Measurements from ENCODE around the gene HCN4.
A peak's percentile ranks its signal among the peaks of the same experiment; 100 is the strongest.
"Not testable (repeated sequence)": the region's sequence is repeated elsewhere in the genome, so short reads cannot be mapped to it uniquely, and the experiment has no call there.

Gene HCN4

DNA sequence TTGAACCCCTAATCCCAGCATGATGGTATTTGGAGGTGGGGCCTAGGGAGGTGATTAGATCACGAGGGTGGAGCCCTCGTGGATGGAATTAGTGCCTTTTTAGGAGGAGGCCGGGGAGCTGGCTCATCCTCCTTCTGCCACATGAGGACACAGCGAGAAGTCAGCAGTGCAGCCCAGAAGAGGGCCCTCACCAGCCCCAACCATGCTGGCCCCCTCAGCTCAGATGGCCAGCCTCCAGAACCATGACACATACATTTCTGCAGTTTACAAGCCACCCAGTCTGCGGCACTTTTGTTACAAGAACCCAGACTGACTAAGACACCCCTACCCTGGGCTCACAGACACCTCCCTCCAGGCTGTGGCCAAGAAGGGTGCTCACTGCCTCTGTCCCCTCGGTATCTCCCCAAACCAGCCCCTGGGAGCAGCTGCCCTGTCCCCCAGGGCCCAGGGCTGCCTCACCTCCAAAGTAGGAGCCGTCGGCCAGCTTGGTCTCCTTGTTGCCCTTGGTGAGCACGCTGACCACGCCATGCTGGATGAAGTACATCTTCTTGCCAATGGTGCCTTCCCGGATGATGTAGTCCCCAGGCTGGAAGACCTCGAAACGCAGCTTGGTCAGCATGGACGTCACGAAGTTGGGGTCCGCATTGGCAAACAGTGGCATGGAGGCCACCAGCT is 44.1 kb downstream of the HCN4 start:
- DNase-seq (ENCODE audit: low spot score) = no peak

GRCh38 chr15:73323956-73324355 is 44.8 kb downstream of the HCN4 start:
- DNase-seq (ENCODE audit: low spot score) = no peak

DNA sequence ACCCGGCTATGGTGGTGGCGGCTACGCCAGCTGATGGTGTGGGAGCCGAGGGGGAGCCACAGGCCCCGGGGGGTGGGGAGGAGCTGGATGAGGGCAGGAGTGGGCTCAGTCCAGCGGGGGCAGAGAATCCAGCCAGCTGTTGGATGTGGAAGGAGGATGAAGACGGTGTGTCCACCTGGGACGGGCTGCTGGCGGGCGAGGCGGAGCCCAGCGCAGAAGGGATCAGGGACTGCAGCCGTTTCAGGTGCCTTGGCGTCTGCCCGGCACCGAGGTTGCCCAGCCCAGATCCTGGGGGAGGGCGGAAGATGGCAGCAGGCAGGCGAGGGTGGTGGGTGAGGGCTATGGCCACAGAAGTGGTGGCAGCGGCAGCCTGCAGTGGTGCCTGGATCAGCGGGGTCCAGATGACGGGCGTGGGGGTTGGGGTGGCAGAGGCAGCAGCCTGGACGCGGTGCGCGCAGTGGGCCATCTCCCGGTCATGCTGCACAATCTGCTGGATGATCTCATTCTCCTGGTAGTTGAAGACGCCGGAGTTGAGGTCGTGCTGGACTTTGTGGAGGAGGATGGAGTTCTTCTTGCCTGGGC is 45.3 kb downstream of the HCN4 start:
- no peak for DNase-seq (ENCODE audit: low spot score)

DNA sequence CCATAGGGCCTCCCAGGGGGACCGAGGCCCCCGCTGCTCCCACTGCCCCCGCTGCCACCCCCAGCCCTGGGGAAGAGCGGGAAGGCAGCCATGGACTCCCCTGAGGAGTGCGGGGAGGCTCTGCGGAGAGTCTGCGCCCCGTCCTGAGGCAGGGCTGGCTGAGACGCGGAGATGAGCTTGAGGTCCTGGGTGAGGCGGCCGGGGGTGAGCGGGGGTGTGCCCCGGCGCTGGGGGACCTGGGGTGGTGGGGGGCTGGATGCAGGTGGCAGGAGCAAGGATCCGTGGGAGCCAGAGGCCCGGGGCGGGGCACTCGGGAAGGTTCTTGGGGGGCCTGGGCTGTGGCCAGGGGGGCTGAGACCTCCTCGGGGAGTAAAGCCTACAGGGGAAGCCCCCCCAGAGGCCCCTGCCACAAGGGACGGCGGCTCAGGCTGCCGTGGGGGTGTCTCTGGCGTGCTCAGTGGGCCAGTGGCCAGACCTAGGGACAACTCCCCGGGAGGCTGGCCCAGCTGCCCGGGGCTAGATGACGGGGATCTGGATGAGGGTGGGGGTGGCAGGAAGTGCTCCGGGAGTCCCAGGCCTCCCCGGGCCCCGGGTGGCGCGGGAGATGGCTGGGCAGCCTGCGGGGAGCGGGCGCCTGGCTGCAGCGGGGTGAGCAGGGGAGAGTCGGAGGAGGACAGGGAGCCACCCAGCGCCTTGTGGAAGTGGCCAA is 45.9 kb downstream of the HCN4 start:
- DNase-seq (ENCODE audit: low spot score) = no peak

GRCh38 chr15:73321496-73322450 is 47.0 kb downstream of the HCN4 start:
- no peak for DNase-seq (ENCODE audit: low spot score)

DNA sequence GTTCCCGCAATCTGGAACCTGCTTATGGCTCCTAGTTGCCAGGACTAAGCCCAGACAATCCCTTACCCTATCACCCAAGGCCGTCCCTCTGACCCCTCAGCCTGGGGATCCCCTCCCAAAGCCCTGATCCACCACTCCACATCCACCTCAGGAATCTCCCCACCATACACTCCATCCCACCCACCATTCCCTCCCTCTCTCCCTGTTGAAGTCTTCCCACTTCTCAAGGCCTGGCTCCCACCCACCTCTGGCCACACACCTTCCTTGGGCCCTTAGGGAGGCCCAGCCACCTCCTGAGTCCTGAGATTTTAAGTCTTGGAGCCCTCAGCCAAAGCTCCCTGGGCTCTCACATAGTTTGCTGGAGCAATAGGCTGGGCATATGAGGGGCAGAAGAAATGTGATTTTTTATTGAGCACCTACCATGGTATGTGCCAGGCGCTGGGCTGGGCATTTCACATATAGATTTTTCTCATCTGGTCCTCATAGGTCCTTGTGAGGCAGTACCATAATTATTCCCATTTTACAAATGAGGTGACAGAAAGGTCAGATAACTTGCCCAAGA is 48.1 kb downstream of the HCN4 start:
- DNase-seq (ENCODE audit: low spot score) = no peak

- no peak for DNase-seq (ENCODE audit: low spot score)
Measured at GRCh38 chr15:73319460-73320245, 49.1 kb downstream of the HCN4 start.

DNA sequence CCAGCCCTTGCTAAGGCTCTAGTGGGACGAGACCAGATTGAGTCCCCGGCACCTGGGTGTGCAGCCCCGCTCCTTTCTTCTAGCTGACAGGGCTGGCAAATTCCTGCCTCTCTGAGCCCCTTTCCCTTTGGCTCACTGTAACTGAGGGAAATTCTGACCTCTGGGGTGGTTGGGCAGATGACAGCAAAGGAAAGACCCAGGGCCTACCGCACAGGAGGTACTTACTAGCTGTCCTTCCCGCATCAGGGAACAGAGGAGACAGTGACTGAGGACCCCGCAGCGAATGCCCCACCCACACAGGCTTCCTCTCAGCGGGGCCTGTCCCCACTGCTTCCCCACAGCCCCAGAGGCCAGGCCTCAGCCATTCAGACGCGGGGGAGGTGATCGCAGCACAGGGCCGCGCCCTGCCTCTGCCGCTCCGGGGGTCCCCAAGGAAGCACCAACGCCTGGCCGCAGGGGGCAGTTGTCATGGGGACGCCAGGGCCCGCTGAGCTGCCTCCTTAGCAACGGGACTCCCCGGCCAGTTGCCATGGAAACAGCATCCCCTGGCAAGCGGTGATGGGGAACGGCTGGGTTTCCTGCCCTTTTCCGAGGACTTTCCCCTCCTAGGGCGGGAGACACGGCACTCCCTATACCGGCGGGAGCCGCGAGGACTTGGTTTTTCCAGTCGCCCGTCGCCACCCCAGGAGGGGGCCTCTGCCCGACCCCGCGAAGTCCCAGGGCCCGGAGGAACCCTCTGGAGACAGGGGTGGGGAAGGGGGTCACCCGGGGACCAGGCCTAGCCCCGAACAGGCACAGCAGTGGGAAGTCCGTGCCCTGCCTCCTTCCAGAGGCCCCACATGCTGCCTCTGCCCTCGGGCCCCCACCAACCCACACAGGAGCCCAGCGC is 50.1 kb downstream of the HCN4 start:
- DNase-seq (ENCODE audit: low spot score) = peak; percentile 78

- no peak for DNase-seq (ENCODE audit: low spot score)
Measured at GRCh38 chr15:73317651-73318462, 50.9 kb downstream of the HCN4 start.

GRCh38 chr15:73313861-73314260 is 54.9 kb downstream of the HCN4 start:
- no peak for DNase-seq (ENCODE audit: low spot score)

- DNase-seq (ENCODE audit: low spot score) = no peak
Measured at GRCh38 chr15:73308305-73308704, 60.5 kb downstream of the HCN4 start.

GRCh38 chr15:73305331-73306211 is 63.2 kb downstream of the HCN4 start:
- peak; percentile 77 for DNase-seq (ENCODE audit: low spot score)

GRCh38 chr15:73303636-73304035 is 65.1 kb downstream of the HCN4 start:
- DNase-seq (ENCODE audit: low spot score) = no peak

DNA sequence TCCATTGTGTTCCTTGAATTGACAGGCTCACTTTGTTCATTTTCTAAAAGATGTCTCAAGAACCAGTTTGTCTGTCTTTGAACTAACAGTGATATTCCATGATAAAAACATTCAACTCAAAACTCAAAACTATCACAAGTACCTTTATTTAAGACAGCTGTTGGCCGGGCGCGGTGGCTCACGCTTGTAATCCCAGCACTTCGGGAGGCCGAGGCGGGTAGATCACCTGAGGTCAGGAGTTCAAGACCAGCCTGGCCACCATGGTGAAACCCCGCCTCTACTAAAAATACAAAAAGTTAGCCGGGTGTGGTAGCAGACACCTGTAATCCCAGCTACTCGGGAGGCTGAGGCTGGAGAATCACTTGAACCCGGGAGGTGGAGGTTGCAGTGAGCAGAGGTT is 68.5 kb downstream of the HCN4 start:
- DNase-seq (ENCODE audit: low spot score) = not testable (repeated sequence)

DNA sequence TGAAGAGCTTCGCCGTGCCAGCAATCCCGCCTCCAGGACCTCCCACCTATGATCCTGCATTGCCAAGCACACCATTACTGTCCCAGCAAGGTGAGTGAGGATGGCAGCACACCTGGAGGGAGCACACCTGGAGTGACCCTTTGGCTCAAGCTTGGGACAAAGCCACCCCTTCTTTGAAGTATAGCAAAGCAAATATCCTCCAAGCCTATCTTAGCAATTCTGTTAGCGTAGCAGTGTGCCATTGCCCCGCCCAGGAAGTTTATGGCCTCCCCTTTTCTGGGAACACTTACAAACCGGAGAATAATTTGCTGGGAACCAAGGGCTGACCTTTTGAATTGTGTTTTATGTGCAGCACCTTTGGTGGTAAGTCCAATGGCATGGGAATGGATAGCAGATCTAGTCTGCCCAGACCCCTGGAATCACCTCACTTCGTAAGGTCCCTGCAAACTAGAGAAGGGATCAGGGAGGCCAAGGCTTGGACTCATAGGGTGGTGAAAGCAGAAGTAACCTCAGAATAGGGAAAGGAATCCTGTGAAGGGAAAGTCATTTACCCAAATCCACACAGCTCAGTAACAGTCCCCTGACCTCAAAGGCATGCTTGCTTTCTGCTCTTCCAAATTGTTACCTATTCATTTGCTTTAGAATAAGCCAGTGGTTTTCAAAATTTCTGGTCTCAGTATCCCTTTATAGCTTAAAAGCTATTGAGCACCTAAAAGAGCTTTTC is 70.1 kb downstream of the HCN4 start:
- DNase-seq (ENCODE audit: low spot score) = no peak

DNA sequence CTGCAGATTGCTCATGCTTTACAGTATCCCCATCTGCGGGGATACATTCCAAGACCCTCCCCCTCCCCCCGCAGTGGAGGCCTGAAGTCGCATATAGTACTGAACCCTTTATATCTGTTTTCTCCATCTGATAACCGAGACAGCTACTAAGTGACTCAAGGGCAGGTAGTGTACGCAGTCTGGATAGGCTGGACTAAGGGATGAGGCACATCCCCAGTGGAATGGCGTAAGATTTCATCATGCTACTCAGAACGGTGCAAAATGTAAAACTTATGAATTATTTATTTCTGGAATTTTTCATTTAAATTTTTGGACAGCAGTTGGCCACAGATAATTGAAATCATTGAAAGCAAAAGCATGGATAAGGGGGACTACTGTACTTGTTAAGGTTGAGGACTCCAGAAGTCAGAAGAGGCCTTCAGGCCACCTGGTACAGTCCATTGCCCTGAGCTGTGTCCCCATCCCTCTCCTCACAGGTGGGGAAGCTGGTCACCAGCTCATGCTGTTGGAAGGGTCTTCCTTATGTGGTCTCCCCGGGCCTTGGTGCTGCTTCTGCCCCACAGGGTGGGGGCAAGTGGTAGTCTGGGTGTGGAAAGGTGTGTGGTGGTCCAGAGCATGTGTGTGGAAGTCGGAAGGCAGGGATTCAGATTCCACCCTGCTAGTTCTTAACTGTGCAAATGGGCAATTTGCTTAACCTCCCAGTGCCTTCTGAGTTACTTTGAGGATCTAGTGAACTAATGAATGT is 72.0 kb downstream of the HCN4 start:
- DNase-seq (ENCODE audit: low spot score) = no peak
